Hepatocyte (in vitro differentiated cells): ENCODE data around the gene EMC8. TPM values are rescaled to one million over a fixed set of nuclear protein-coding genes. Genes with fewer than 3 reads are reported as not detected.

Experiments used
- DNase-seq: peaks from one replicate; pipeline ENCODE4 v3.0.0-alpha.2; 2016; ENCODE audit warnings: low spot score
- H2AFZ ChIP-seq: fragments of 200-600 bp; sonication (generic); 2 replicates; pipeline ENCODE4 v1.6.0; 2016; ENCODE audit warnings: antibody characterized with exemption, mild to moderate bottlenecking
- H3K27ac ChIP-seq: fragments of 200-600 bp; sonication (generic); 2 replicates; pipeline ENCODE4 v1.5.1; 2016; ENCODE audit warnings: mild to moderate bottlenecking
- H3K27me3 ChIP-seq: fragments of 200-600 bp; sonication (generic); 2 replicates; pipeline ENCODE4 v1.6.1; 2016
- H3K36me3 ChIP-seq: fragments of 200-600 bp; sonication (generic); replicated peaks from 2 replicates; pipeline ENCODE4 v1.5.1; 2016; ENCODE audit warnings: low read depth; ENCODE audit not compliant: insufficient read depth
- H3K4me1 ChIP-seq: fragments of 200-600 bp; sonication (generic); 2 replicates; pipeline ENCODE4 v1.5.1; 2016; ENCODE audit warnings: mild to moderate bottlenecking, moderate library complexity; ENCODE audit not compliant: insufficient read depth
- H3K4me2 ChIP-seq: fragments of 200-600 bp; sonication (generic); 2 replicates; pipeline ENCODE4 v1.6.0; 2016
- H3K4me3 ChIP-seq: fragments of 200-600 bp; sonication (generic); 2 replicates; pipeline ENCODE4 v1.5.1; 2016; ENCODE audit warnings: mild to moderate bottlenecking
- H3K79me2 ChIP-seq: fragments of 200-600 bp; sonication (generic); 2 replicates; pipeline ENCODE4 v1.6.0; 2017; ENCODE audit warnings: mild to moderate bottlenecking
- H3K9me2 ChIP-seq: fragments of 200-600 bp; sonication (generic); replicated peaks from 2 replicates; pipeline ENCODE4 v1.6.0; 2017; ENCODE audit warnings: mild to moderate bottlenecking; ENCODE audit not compliant: insufficient read depth
- H3K9me3 ChIP-seq: fragments of 200-600 bp; sonication (generic); 2 replicates; pipeline ENCODE4 v1.5.1; 2016; ENCODE audit warnings: low read depth, mild to moderate bottlenecking
- H4K20me1 ChIP-seq: fragments of 200-600 bp; sonication (generic); 2 replicates; pipeline ENCODE4 v1.6.0; 2016; ENCODE audit warnings: mild to moderate bottlenecking; ENCODE audit not compliant: insufficient read depth, poor library complexity, severe bottlenecking
- EZH2 ChIP-seq: fragments of 200-600 bp; sonication (generic); IDR thresholded peaks from 2 replicates; pipeline ENCODE4 v1.6.1; 2016; ENCODE audit warnings: antibody characterized with exemption, mild to moderate bottlenecking, borderline replicate concordance
- EZH2phosphoT487 ChIP-seq: fragments of 200-600 bp; sonication (generic); IDR thresholded peaks from one replicate; pipeline ENCODE4 v1.6.1; 2018; ENCODE audit warnings: antibody characterized with exemption, mild to moderate bottlenecking, low read depth, moderate library complexity; ENCODE audit not compliant: unreplicated experiment, severe bottlenecking
- WGBS: methylation state at CpG from one replicate; pipeline ENCODE4 v1.1.6; 2016; ENCODE audit warnings: low lambda C conversion rate; ENCODE audit errors: missing lambda C conversion rate; 5-methylcytosine and 5-hydroxymethylcytosine counted together
- polyA plus RNA-seq: library from polyadenylated mRNA; unstranded; fragments of >200 nt; fragmentation: Nextera tagmentation; extraction: Ambion mirVana; gene quantifications from 2 replicates; pipeline ENCODE4 v1.2.1, GENCODE V29; 2016
- total RNA-seq: library from RNA; depleted of rRNA; stranded (reverse); fragments of >200 nt; gene quantifications from 2 replicates; pipeline ENCODE4 v1.2.3, GENCODE V29; 2014
- TF ChIP-seq, protein P1 (sequence below): fragments of 200-600 bp; sonication (generic); IDR thresholded peaks from 2 replicates; pipeline ENCODE4 v1.5.1; 2016; ENCODE audit warnings: antibody characterized with exemption, mild to moderate bottlenecking; ENCODE audit not compliant: poor library complexity

Gene EMC8
- total and polyA plus RNA-seq, 2 experiments from 2014 or later = 35.0 to 50.6 TPM

DNA sequence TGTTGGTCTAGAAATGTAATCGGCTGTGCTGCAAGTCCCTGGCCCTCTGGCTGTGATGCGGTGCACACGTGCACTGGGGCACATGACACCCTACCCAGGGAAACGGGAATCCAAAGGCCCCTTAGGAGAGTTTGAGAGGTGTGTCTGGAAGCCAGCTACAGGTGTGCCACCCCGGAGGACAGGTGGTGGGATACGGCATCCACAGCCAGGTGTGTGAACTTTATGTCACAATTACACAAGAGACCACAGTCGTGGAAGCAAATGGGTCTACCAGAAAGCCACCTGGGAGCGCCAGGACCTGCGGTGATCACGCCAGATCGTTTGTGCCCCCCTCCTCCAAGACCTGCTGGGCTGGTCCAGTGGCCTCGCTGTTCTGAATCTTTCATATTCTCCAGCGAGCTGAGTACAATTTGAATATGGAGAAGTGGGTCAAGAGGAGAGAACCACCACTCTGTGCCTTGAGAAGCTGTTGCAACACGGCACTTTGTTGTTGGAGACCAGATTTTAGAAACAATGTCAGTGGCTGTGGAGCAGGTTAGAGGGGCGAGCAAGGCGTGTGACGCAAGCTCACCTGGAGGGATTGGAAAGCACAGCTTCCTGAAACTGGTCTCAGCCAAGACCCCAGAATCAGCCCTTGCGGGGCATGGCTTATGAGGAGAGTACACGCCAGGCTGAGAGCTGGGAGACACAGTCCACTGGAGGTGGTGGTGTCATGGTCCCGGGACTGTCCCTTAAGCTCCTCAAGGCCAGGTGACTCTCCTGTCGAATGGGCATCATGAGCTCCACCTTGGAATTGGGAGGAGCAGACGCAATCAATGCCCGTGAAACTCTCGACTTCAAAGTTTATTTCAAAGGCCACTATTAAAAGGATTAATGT lies 37.6 kb upstream of the EMC8 start:
- no peaks in the 10 kb centered on the region for H3K27me3 ChIP-seq
- no peaks in the 10 kb centered on the region for H4K20me1 ChIP-seq
- no peaks in the 10 kb centered on the region for H3K79me2 ChIP-seq
- no peak overlapping the region for H3K4me3 ChIP-seq
- H3K9me3 ChIP-seq = no peaks in the 10 kb centered on the region
- H3K4me1 ChIP-seq = no peaks in the 10 kb centered on the region
- TF ChIP-seq EZH2phosphoT487 (no peak), EZH2 (no peak)
- TF ChIP-seq, protein P1, sequence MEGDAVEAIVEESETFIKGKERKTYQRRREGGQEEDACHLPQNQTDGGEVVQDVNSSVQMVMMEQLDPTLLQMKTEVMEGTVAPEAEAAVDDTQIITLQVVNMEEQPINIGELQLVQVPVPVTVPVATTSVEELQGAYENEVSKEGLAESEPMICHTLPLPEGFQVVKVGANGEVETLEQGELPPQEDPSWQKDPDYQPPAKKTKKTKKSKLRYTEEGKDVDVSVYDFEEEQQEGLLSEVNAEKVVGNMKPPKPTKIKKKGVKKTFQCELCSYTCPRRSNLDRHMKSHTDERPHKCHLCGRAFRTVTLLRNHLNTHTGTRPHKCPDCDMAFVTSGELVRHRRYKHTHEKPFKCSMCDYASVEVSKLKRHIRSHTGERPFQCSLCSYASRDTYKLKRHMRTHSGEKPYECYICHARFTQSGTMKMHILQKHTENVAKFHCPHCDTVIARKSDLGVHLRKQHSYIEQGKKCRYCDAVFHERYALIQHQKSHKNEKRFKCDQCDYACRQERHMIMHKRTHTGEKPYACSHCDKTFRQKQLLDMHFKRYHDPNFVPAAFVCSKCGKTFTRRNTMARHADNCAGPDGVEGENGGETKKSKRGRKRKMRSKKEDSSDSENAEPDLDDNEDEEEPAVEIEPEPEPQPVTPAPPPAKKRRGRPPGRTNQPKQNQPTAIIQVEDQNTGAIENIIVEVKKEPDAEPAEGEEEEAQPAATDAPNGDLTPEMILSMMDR = no peak
- no peaks in the 10 kb centered on the region for H3K9me2 ChIP-seq
- H2AFZ ChIP-seq = no peak overlapping the region
- H3K4me2 ChIP-seq = no peak overlapping the region
- no peak overlapping the region for H3K27ac ChIP-seq
- no peaks in the 10 kb centered on the region for H3K36me3 ChIP-seq
- DNase-seq = no peak
- 84% methylated on average over 24 of the region's 24 CpGs for WGBS

DNA sequence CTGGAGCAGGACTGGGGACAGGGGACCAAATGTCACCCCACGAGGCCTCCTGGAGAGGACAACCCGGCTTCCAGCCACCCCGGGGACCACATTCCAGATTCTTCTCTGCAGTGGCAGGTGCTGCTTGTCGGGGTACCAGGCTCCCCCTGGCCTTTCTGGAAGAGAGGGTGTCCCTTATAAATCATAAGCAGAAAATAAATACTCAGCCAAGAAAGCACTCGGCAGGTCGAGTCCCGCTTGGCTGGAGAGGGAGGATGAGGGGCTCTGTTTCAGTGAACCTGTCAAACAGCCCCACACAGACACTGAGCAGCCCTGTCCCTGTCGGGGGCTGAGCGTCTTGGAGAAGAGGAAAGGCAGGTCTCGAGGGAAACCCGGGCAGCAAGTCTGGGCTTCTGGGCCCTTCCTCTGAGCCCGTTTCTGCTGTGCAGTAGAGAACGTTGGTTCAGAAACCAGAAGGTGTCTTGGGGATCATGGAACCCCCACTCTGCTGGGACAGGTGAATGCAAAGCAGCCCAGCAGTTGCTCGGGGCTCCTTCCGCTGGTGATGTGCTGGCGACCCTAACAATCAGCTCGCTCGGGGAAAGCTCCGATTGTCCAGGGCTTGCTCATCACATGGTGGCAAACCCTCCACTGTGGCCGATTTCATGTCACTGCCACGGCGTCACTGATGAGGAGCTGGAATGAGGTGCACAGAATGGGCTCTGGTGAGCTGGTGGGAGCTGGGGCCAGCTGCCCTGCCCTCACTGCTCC lies 36.8 kb upstream of the EMC8 start:
- H3K9me3 ChIP-seq = no peaks in the 10 kb centered on the region
- no peaks in the 10 kb centered on the region for H3K79me2 ChIP-seq
- no peak for DNase-seq
- no peaks in the 10 kb centered on the region for H4K20me1 ChIP-seq
- 75% methylated on average over 22 of the region's 22 CpGs for WGBS
- H3K27ac ChIP-seq = no peak overlapping the region
- no peaks in the 10 kb centered on the region for H3K27me3 ChIP-seq
- no peak overlapping the region for H3K4me3 ChIP-seq
- TF ChIP-seq EZH2phosphoT487 (no peak), EZH2 (no peak)
- TF ChIP-seq, protein P1 = no peak
- H3K4me2 ChIP-seq = no peak overlapping the region
- H2AFZ ChIP-seq = no peak overlapping the region
- no peaks in the 10 kb centered on the region for H3K36me3 ChIP-seq
- H3K9me2 ChIP-seq = no peaks in the 10 kb centered on the region
- H3K4me1 ChIP-seq = no peaks in the 10 kb centered on the region

DNA sequence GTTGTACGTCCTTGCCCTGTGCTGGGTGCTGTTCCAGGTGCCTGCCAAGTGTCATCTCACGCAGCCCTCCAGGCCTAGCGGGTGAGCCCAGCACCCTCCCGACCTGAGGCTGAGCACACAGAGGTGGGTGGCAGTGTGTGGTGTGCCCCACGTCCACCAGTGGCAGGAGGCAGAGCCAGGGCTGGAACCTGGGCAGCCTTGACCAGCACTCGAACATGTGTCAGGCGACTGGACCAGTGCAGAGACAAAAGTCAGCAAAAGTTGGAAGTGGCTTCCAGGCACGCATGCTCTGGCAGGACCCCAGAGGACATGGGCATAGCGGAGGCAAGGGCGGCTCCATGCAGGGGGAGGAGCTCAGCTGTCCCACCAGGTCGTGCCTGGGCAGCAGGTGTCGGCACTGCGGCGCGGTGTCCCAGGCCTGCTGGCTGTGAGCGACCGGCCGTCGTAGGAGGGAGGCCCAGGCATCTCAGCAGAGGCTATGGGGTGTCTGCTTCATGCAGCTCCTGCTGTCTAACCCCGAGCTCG lies 35.9 kb upstream of the EMC8 start:
- Histone ChIP-seq H3K9me2 (no peaks in the 10 kb centered on the region), H3K4me2 (no peak overlapping the region), H2AFZ (no peak overlapping the region), H3K4me1 (no peaks in the 10 kb centered on the region), H3K4me3 (no peak overlapping the region), H3K9me3 (no peaks in the 10 kb centered on the region), H3K27me3 (no peaks in the 10 kb centered on the region), H3K27ac (no peak overlapping the region), H4K20me1 (no peaks in the 10 kb centered on the region), H3K79me2 (no peaks in the 10 kb centered on the region), H3K36me3 (no peaks in the 10 kb centered on the region)
- no peak for DNase-seq
- WGBS = 91% methylated on average over 21 of the region's 21 CpGs
- TF ChIP-seq EZH2phosphoT487 (no peak), EZH2 (no peak)
- TF ChIP-seq, protein P1 = no peak
